Memory B cell (primary cell): Measurements from ENCODE around the gene IRF2BP2.

Experiments used
- ATAC-seq: fragments of 150-1000 bp; cut with Tn5 transposase; 2 replicates; pipeline ENCODE4 v1.10.0; 2021; ENCODE audit warnings: low read depth, mild to moderate bottlenecking, moderate library complexity
- DNase-seq, 2 donors: peaks; one replicate each; pipeline ENCODE4 v3.0.0; 2022; ENCODE audit warnings: low spot score in 2 of 2
- H3K27ac Mint-ChIP-seq: one replicate; pipeline ENCODE4 v1.8.0; 2022; ENCODE audit warnings: mild to moderate bottlenecking, moderate library complexity, mixed read lengths
- H3K27me3 Mint-ChIP-seq: one replicate; pipeline ENCODE4 v1.8.0; 2022; ENCODE audit warnings: mixed read lengths
- H3K36me3 Mint-ChIP-seq: one replicate; pipeline ENCODE4 v1.8.0; 2022; ENCODE audit warnings: mild to moderate bottlenecking, mixed read lengths
- H3K4me1 Mint-ChIP-seq: one replicate; pipeline ENCODE4 v1.8.0; 2022; ENCODE audit warnings: mixed read lengths
- H3K4me3 Mint-ChIP-seq: one replicate; pipeline ENCODE4 v1.8.0; 2022; ENCODE audit warnings: mild to moderate bottlenecking, moderate library complexity, mixed read lengths
- H3K9me3 Mint-ChIP-seq: one replicate; pipeline ENCODE4 v1.8.0; 2022; ENCODE audit warnings: mixed read lengths

IRF2BP2 gene

DNA sequence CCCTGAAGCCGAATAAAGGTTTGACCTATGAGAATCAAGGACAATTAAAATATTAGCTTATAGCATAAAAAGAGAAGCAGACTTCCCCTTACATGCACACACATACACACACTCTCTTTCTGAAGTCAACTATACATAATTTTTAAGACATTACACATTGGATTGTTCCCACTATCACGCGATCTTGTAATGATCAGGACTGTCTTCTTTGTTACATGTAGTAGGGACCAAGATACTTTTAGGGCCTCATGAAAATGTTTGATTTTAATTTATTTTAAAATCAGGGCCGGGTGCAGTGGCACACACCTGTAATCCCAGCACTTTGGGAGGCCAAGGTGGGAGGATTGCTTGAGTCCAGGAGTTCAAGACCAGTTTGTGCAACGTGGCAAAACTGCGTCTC is 16.4 kb upstream of the IRF2BP2 start:
- ATAC-seq (no peak), DNase-seq (no peak)
- H3K4me1 Mint-ChIP-seq: peaks cover 10% of the 10 kb centered on the region
- no peaks in the 10 kb centered on the region for H3K36me3 Mint-ChIP-seq
- peaks cover 5% of the 10 kb centered on the region for H3K27me3 Mint-ChIP-seq
- no peak overlapping the region for H3K27ac Mint-ChIP-seq
- no peaks in the 10 kb centered on the region for H3K9me3 Mint-ChIP-seq
- H3K4me3 Mint-ChIP-seq: no peak overlapping the region

DNA sequence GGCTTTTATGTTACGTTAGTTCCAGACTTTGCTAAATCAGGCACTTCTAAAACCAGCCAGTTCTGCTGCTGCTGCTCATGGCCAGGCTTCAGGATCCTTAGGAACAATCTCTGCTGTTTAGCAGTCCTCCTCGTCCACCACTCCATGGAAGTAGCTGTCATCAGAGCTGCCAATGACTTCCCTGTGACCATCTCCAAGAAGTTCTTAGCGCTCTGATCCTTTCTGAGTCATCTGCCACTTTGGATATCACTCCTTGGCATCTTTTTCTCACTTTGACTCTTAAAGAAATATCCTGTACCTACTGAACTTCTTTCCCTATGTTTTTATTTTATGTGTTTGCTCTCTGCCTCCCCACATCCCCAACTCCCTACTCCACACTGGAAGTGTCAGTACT is 14.7 kb upstream of the IRF2BP2 start:
- no peaks in the 10 kb centered on the region for H3K36me3 Mint-ChIP-seq
- no peak overlapping the region for H3K27ac Mint-ChIP-seq
- H3K9me3 Mint-ChIP-seq: no peaks in the 10 kb centered on the region
- H3K27me3 Mint-ChIP-seq: peaks cover 2% of the 10 kb centered on the region
- H3K4me3 Mint-ChIP-seq: no peak overlapping the region
- ATAC-seq: no peak
- no peak for DNase-seq
- H3K4me1 Mint-ChIP-seq: peaks cover 12% of the 10 kb centered on the region

DNA sequence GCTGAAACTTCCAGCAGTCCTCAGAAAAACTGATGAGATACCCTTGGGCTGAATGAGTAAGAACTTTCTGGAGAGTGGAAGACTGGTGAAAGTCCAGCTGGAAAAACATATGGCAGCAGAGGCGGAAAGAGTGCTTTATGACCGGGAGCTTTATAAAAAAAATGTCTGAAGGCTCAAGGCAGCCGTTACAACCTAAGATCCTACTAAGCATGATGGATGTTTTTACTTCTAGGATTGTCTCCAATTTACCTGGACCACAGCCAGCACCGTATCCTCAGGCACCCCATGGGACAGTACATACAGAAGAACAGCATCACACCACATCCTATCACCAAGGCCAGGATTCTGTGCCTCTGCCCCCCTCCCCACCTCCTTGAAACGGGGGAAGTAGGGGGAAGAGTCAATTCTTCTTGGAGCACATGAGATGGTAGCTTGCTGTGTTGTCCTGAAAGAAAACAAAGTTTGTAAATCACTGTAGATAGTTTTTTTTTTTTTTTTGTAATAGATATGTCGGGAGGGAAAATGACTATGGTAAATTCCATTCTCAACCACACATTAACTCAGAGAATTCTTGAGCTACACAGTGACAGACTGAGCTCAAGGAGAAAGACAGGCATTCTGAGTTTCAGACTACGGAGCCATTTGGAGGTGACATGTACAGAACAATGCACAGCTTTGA is 11.8 kb upstream of the IRF2BP2 start:
- Mint-ChIP-seq H3K27ac (no peak overlapping the region), H3K36me3 (no peaks in the 10 kb centered on the region), H3K27me3 (no peaks in the 10 kb centered on the region), H3K4me1 (peaks cover 13% of the 10 kb centered on the region), H3K4me3 (no peak overlapping the region), H3K9me3 (no peaks in the 10 kb centered on the region)
- ATAC-seq: no peak
- no peak for DNase-seq

DNA sequence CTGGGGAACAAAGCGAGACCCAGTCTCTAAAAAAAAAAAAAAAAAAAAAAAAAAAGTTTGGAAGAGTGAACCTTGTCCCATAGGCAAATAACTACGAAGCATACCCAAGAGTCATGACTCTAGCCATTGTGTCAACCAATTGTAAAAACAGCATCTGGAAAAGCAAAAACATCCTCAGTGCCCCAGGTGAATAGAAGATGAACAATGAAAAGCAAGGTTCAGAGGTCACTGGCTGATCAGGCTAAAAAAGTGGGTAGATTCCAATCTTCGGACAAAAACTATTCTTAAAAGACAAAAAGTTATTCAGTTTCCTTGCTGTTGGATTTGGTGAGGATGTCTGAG is 11.1 kb upstream of the IRF2BP2 start:
- Mint-ChIP-seq H3K36me3 (no peaks in the 10 kb centered on the region), H3K4me3 (no peak overlapping the region), H3K4me1 (peaks cover 13% of the 10 kb centered on the region), H3K9me3 (no peaks in the 10 kb centered on the region), H3K27ac (no peak overlapping the region), H3K27me3 (no peaks in the 10 kb centered on the region)
- DNase-seq (no peak), ATAC-seq (no peak)

DNA sequence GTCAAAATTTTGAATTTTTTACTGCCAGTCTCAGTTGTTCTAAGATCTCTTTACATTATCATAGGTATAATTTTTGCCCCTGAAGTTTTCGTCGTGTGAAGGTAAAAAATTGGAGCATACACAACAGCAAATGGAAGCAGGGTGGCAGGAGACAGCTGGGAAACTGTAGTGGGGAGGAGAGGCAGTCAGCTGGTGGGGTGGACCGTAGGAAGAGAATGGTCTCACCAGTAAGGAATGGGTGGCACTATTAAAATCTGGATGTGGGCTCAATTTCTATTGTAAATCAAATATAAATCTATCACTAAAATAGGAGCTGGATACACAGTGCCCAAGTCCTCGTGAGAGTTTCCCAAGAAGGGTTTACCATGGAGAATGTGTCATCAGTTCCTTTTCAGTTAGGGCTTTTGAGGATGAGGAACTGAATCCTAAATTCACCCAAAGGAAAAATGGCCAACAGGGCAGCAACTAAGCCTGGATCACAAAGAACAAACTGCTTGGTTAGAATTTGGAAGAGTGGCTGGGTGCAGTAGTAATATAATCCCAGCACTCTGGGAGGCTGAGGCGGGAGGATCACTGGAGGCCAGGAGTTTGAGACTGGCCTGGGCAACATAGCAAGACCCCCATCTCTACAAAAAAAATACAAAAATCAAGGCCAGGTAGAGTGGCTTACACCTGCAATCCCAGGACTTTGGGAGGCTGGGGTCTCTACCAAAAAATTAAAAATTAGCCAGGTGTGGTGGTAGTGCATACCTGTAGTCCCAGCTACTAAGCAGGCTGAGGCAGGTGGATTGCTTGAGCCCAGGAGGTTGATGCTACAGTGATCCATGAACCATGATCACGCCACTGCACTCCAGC is 10.5 kb upstream of the IRF2BP2 start:
- no peak for DNase-seq
- Mint-ChIP-seq H3K27ac (no peak overlapping the region), H3K9me3 (no peaks in the 10 kb centered on the region), H3K36me3 (no peaks in the 10 kb centered on the region), H3K4me1 (peaks cover 13% of the 10 kb centered on the region), H3K27me3 (no peaks in the 10 kb centered on the region), H3K4me3 (no peak overlapping the region)
- no peak for ATAC-seq

DNA sequence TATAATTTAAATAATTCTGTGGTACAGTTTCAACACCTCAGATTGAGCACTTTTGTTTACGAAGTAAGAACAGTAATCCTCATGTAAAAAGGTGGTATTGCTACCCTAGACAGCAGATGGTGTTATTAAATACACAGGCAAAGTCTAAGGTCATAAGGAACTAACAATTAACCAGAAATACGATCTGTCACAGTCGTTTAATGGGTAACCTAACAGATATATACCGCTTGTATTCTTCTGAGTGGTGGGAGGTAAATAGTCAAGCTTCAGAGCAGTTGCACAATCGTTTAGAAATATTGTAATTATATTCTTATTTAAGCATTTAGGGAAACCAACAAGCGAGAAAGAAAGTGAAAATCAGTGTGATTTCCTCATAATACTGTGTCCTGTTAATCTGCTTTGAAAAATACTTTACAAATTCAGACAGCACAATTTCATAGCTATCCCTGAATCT is 9.8 kb upstream of the IRF2BP2 start:
- Mint-ChIP-seq H3K4me1 (peaks cover 11% of the 10 kb centered on the region), H3K4me3 (no peak overlapping the region), H3K27me3 (no peaks in the 10 kb centered on the region), H3K36me3 (no peaks in the 10 kb centered on the region), H3K27ac (no peak overlapping the region), H3K9me3 (no peaks in the 10 kb centered on the region)
- ATAC-seq (no peak), DNase-seq (no peak)

DNA sequence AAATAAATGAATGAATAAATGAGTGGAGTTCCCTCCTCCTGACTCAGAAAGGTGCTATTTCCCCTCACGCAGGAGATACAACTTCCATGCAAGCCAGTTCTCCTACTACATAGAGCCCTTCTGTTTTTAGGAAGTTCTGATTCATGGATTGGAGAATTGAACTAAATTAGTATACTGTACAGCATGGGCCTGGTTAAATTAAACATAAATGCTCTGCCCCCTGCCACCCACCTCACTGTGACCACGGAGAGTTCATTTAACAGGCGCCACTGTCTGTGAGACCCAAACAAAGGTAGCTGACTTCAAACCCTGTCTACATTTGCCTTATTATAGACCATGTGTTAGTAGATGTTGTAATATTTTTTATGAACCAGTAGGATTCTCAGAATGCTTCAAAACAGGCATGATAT is 9.1 kb upstream of the IRF2BP2 start:
- Mint-ChIP-seq H3K36me3 (no peaks in the 10 kb centered on the region), H3K27ac (no peak overlapping the region), H3K4me3 (no peak overlapping the region), H3K4me1 (peaks cover 7% of the 10 kb centered on the region), H3K9me3 (no peaks in the 10 kb centered on the region), H3K27me3 (no peaks in the 10 kb centered on the region)
- no peak for DNase-seq
- ATAC-seq: no peak

DNA sequence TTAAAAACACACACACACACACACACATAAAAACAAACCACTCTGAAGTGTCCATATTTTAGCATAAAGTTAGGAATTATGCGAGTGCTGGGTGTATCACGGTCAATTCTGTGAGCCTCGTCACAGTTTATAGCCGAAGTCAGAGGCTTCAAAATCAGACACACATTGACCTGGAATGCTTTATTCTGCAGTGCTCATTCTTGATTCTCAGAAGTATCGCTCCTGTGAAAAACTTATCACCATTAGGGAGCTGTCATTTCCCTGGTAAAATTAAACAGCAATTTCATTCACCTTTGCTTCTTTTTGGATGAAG is 8.7 kb upstream of the IRF2BP2 start:
- no peaks in the 10 kb centered on the region for H3K36me3 Mint-ChIP-seq
- H3K9me3 Mint-ChIP-seq: no peaks in the 10 kb centered on the region
- H3K27ac Mint-ChIP-seq: no peak overlapping the region
- H3K27me3 Mint-ChIP-seq: no peaks in the 10 kb centered on the region
- peaks cover 5% of the 10 kb centered on the region for H3K4me1 Mint-ChIP-seq
- ATAC-seq (no peak), DNase-seq (no peak)
- H3K4me3 Mint-ChIP-seq: no peak overlapping the region

DNA sequence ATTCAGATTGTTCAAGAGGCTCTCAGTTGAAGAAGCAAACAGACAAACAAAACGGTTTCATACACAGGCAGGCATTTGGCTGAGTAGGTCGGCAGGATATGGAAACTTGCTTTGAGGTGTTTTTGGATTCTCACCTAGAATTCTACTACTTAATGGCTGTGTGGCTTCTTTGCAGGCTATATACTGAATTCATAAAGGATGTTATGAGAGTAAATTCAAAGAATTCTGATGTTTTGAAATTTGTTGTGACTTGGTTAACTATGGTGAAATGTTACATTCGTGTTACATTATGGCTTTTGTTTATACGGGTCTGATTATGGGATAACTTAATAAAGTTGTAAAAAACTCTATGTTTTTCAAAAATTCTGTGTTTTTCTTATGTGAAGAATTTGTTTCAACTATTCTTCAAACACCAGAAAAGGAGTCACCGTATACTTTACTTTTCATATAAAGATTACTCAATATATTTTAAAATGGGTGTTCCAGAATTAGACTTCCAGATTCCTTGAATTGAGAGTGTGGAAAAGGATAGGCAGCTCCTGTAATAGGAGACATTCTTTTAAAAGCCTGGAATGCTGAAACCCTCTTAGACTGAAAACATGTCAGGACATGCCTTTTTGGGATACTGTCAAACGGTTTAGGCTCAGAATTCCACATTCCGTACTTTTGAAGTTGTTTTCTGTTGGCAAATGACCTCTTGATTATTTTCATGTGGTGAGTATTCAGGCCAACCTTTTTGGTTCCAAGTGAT is 8.2 kb upstream of the IRF2BP2 start:
- H3K27me3 Mint-ChIP-seq: no peaks in the 10 kb centered on the region
- H3K9me3 Mint-ChIP-seq: no peaks in the 10 kb centered on the region
- no peak for DNase-seq
- no peak for ATAC-seq
- no peak overlapping the region for H3K4me3 Mint-ChIP-seq
- H3K4me1 Mint-ChIP-seq: peaks cover 9% of the 10 kb centered on the region
- no peaks in the 10 kb centered on the region for H3K36me3 Mint-ChIP-seq
- no peak overlapping the region for H3K27ac Mint-ChIP-seq

DNA sequence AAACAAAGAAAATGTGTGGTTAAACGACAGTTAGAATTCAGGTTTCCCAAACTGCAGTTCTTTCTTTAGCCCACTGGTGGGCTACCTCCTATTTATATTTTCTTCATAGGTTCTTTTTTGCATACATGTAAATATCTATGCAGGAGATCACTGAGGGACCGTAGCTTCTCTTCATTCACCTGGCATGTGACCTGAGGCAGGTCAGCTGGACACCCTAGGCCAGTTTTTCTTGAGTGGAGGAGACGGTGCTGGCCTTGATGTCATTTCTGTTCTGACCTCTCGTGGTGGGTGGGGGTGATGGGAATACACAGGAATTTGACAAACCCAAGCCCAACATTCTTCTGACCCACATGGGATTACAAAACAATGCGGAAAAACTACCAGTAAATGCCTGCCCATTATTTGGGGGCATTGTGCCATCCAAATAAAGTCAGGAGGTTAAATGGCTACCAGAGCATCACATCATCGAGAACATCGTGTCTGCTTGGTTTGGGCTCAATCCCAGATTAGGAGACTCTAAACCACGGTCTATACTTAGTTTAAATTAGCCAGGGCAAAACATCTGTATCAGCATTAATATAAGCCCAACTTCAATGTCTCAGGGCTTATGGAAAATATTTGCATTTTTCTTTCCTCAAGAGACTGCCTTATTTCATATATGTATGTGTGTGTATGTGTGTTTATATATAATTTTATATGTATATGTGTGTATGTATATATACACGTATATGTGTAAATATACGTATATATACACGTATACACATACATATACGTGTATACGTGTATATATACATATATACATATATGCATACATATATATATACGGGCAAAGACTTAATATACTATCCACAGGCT is 7.4 kb upstream of the IRF2BP2 start:
- ATAC-seq (no peak), DNase-seq (no peak)
- no peak overlapping the region for H3K4me3 Mint-ChIP-seq
- no peaks in the 10 kb centered on the region for H3K9me3 Mint-ChIP-seq
- H3K27ac Mint-ChIP-seq: peak overlapping the region; percentile 5
- peaks cover 15% of the 10 kb centered on the region for H3K4me1 Mint-ChIP-seq
- no peaks in the 10 kb centered on the region for H3K27me3 Mint-ChIP-seq
- H3K36me3 Mint-ChIP-seq: no peaks in the 10 kb centered on the region

DNA sequence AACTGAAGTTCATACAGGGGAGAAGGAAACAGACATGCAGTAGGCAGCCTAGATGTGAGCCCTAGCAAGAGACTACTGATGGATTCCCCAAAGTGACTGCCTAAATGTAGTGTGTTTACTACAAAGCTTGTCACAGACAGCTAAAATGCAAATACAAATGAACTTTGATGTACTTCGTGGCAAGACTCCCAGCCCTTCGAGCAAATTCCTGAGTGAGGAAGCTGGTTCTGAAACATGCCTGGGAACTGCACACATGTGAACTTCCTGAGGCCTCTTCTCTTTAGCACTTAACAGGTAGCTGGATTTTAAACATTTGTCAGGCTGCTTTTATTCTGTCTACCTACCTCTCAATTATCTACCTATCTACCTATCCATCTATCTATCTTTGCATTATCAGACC is 6.7 kb upstream of the IRF2BP2 start:
- H3K4me1 Mint-ChIP-seq: peaks cover 21% of the 10 kb centered on the region
- no peaks in the 10 kb centered on the region for H3K36me3 Mint-ChIP-seq
- H3K9me3 Mint-ChIP-seq: no peaks in the 10 kb centered on the region

DNA sequence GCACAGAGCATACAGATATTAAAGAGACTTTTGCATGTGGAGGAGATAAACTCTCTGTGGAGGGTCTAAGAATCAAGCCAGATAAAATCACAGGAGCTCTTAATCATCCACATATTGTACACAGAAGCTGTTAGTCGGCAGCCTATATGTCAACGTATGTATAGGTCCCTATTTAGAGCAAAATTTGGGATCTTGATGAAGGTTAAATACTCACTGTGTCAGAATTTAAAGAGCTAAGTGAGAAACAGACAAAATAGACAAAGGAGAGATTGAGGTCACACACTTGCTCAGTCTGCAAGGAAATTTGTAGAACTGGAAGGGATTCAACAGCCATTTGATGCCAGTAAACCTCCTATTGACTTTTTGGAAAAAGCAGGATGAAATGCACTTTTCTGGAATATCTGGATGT is 4.1 kb upstream of the IRF2BP2 start:
- Mint-ChIP-seq H3K27me3 (no peaks in the 10 kb centered on the region), H3K36me3 (no peaks in the 10 kb centered on the region), H3K4me1 (peaks cover 24% of the 10 kb centered on the region), H3K27ac (no peak overlapping the region), H3K9me3 (no peaks in the 10 kb centered on the region), H3K4me3 (no peak overlapping the region)
- no peak for ATAC-seq
- no peak for DNase-seq

More for the DNA sequence above, 6.7 kb upstream of the IRF2BP2 start:
- Mint-ChIP-seq H3K27me3 (no peaks in the 10 kb centered on the region), H3K27ac (peak overlapping the region; percentile 5), H3K4me3 (no peak overlapping the region)
- ATAC-seq (no peak), DNase-seq (no peak)

DNA sequence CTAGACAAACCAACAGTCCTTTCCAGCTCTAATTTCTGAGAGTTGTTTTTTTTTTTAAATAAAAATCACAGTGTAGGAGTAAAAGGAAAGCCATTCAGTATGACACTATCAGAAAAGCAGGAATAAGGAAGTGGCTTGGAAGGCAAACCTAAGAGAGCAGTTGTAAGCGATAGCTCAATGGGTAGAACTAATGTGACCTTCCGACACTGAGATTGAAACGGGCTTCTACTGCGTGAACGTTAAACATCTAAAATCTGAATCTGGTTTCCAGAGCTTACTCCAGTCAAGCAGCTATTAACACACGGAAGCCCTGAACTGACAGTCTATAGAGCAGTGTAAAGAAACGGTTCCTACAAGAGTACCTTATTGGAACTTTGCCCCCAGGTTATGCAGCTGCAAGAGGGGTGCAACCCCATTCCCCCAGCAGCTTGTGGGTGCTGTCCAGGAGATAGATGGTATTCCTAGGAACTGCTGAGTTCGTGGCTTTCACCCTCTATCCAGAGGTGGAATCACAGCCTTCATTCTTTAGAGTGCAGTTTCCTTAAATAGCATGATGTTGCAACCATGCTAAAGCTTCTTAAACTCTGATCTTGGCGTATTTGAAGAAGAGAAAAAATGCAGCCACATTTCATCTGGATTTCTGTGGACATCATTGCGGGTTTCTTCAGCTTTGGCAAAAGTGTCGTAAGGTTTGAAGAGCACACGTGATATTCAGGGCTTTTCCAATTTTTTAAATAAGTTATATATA is 3.3 kb upstream of the IRF2BP2 start:
- Mint-ChIP-seq H3K27me3 (no peaks in the 10 kb centered on the region), H3K27ac (peak overlapping the region; percentile 100), H3K9me3 (no peaks in the 10 kb centered on the region), H3K4me3 (peak overlapping the region; percentile 80), H3K4me1 (peaks cover 25% of the 10 kb centered on the region), H3K36me3 (peaks cover under 1% of the 10 kb centered on the region)
- ATAC-seq (no peak), DNase-seq (no peak)
